Neural cell (in vitro differentiated cells): ENCODE results near the gene ZNF431. TPM values are rescaled to one million over a fixed set of nuclear protein-coding genes. Genes with fewer than 3 reads are reported as not detected.

Experiments used
- H2AFZ ChIP-seq: fragments of 200-600, 300-800 bp; sonication (generic), shearing (Covaris generic); 2 replicates; pipeline ENCODE4 v1.6.0; 2014; ENCODE audit warnings: low read depth, mild to moderate bottlenecking, antibody characterized with exemption, low read length, moderate library complexity
- H3F3A ChIP-seq: fragments of 200-600 bp; shearing (Covaris generic); 2 replicates; pipeline ENCODE4 v1.6.1; 2016; ENCODE audit warnings: mild to moderate bottlenecking, moderate library complexity, mixed read lengths, antibody characterized with exemption, low read length; ENCODE audit not compliant: insufficient read depth, poor library complexity, severe bottlenecking
- H3K27ac ChIP-seq: fragments of 200-600, 300-800 bp; sonication (generic), shearing (Covaris generic); 2 replicates; pipeline ENCODE4 v1.5.1; 2014; ENCODE audit warnings: mild to moderate bottlenecking, low read length, moderate library complexity
- H3K27me3 ChIP-seq: fragments of 300-800, 200-600 bp; sonication (generic), shearing (Covaris generic); 2 replicates; pipeline ENCODE4 v1.6.0; 2014; ENCODE audit warnings: mild to moderate bottlenecking, low read depth, low read length, moderate library complexity; ENCODE audit not compliant: insufficient read depth
- H3K36me3 ChIP-seq: fragments of 300-800, 200-600 bp; sonication (generic), shearing (Covaris generic); 2 replicates; pipeline ENCODE4 v1.5.1; 2014; ENCODE audit warnings: mild to moderate bottlenecking, antibody characterized with exemption, low read length, moderate library complexity; ENCODE audit not compliant: insufficient read depth
- H3K4me2 ChIP-seq: fragments of 300-800, 200-600 bp; sonication (generic), shearing (Covaris generic); 2 replicates; pipeline ENCODE4 v1.6.0; 2014; ENCODE audit warnings: mild to moderate bottlenecking, low read length
- H3K4me3 ChIP-seq: fragments of 300-800, 200-600 bp; sonication (generic), shearing (Covaris generic); 2 replicates; pipeline ENCODE4 v1.5.1; 2014; ENCODE audit warnings: mild to moderate bottlenecking, low read length, moderate library complexity
- H3K79me2 ChIP-seq: fragments of 200-600 bp; shearing (Covaris generic); replicated peaks from 2 replicates; pipeline ENCODE4 v1.6.0; 2014; ENCODE audit warnings: mild to moderate bottlenecking, low read length, moderate library complexity; ENCODE audit not compliant: insufficient read depth
- H3K9ac ChIP-seq: fragments of 300-800, 200-600 bp; sonication (generic), shearing (Covaris generic); 2 replicates; pipeline ENCODE4 v1.6.1; 2016; ENCODE audit warnings: mild to moderate bottlenecking, low read length, mixed read lengths
- H3K9me2 ChIP-seq: fragments of 200-600 bp; shearing (Covaris generic); 2 replicates; pipeline ENCODE4 v1.6.1; 2016; ENCODE audit warnings: mild to moderate bottlenecking, low read length, mixed read lengths; ENCODE audit not compliant: insufficient read depth
- H3K9me3 ChIP-seq: fragments of 200-600, 300-800 bp; sonication (generic), shearing (Covaris generic); 2 replicates; pipeline ENCODE4 v1.6.1; 2016; ENCODE audit warnings: mild to moderate bottlenecking, mixed run types, low read length, moderate library complexity, mixed read lengths
- H4K20me1 ChIP-seq: fragments of 200-600 bp; shearing (Covaris generic); 2 replicates; pipeline ENCODE4 v1.6.1; 2016; ENCODE audit warnings: mild to moderate bottlenecking, mixed run types; ENCODE audit not compliant: insufficient read depth
- EP300 ChIP-seq: fragments of 450-650 bp; conservative IDR thresholded peaks from 2 replicates; pipeline ENCODE4 v1.6.1; 2014; ENCODE audit warnings: antibody characterized with exemption, mild to moderate bottlenecking, moderate library complexity; ENCODE audit not compliant: poor library complexity, severe bottlenecking
- EZH2 ChIP-seq: fragments of 200-600, 300-800 bp; shearing (Covaris generic), sonication (generic); IDR thresholded peaks from 2 replicates; pipeline ENCODE4 v1.6.1; 2014; ENCODE audit warnings: antibody characterized with exemption, low read length, borderline replicate concordance, mild to moderate bottlenecking; ENCODE audit not compliant: insufficient read depth, poor library complexity, severe bottlenecking
- MXI1 ChIP-seq: fragments of 450-650 bp; conservative IDR thresholded peaks from 2 replicates; pipeline ENCODE4 v1.6.1; 2014; ENCODE audit warnings: antibody characterized with exemption, mild to moderate bottlenecking; ENCODE audit not compliant: poor library complexity, severe bottlenecking
- POLR2AphosphoS5 ChIP-seq: IDR thresholded peaks from 2 replicates; pipeline ENCODE4 v1.6.1; 2012
- RAD21 ChIP-seq: fragments of 450-650 bp; conservative IDR thresholded peaks from 2 replicates; pipeline ENCODE4 v1.6.1; 2014; ENCODE audit warnings: antibody characterized with exemption, mild to moderate bottlenecking, moderate library complexity
- SMC3 ChIP-seq: fragments of 450-650 bp; conservative IDR thresholded peaks from 2 replicates; pipeline ENCODE4 v1.6.1; 2014; ENCODE audit warnings: antibody characterized with exemption, mild to moderate bottlenecking, moderate library complexity; ENCODE audit not compliant: poor library complexity
- TAF1 ChIP-seq: IDR thresholded peaks from 2 replicates; pipeline ENCODE4 v1.6.1; 2012; ENCODE audit warnings: low read depth
- polyA plus RNA-seq: library from polyadenylated mRNA; depleted of rRNA; stranded (reverse); fragments of >200 nt; gene quantifications from 2 replicates; pipeline ENCODE4 v1.2.3, GENCODE V29; 2014
- TF ChIP-seq, protein P1 (sequence below): fragments of 450-650 bp; IDR thresholded peaks from 2 replicates; pipeline ENCODE4 v1.5.1; 2014; ENCODE audit warnings: antibody characterized with exemption, mild to moderate bottlenecking, moderate library complexity; ENCODE audit not compliant: poor library complexity, severe bottlenecking
- TF ChIP-seq, protein P2 (sequence below): IDR thresholded peaks from 2 replicates; pipeline ENCODE4 v1.6.1; 2012; ENCODE audit warnings: borderline replicate concordance

Gene ZNF431
- polyA plus RNA-seq, 1 donor from 2014 or later = 16.3 TPM

DNA sequence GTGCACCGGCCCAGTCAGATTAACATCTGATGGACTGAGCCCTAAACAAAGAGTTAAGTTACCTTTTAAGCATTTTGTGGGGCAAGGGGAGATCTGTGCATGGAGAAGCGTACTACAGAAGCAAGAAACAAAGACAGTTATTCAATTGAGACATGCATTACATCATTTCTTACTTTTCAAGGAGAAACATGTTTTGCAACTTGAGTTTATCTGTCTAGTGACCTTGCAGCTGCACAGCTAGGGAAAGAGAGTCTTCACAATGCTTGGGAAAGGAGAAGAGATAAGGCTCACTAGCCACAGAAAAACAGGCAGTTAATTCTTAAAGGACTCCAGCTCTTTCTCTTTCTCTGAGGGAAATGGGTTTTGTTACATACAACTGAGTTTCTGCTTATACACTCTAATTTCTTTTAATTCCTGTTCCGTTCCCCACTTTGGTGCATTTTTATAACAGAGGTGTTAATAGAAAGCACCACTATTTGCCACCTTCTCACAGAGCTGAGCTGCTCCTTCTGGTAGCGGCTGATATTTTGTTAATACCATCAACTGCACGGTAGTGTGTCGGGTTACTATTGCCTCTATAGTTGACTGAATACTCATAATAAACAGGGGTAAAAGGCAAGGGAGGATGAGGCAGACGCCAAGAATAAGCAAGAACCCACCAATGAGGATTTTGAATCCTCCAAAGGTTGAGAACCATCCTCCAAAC is 55.9 kb downstream of the ZNF431 start:
- H2AFZ ChIP-seq = no peak overlapping the region
- H4K20me1 ChIP-seq = no peaks in the 10 kb centered on the region
- no peaks in the 10 kb centered on the region for H3K9me2 ChIP-seq
- no peaks in the 10 kb centered on the region for H3K36me3 ChIP-seq
- TF ChIP-seq, protein P1, sequence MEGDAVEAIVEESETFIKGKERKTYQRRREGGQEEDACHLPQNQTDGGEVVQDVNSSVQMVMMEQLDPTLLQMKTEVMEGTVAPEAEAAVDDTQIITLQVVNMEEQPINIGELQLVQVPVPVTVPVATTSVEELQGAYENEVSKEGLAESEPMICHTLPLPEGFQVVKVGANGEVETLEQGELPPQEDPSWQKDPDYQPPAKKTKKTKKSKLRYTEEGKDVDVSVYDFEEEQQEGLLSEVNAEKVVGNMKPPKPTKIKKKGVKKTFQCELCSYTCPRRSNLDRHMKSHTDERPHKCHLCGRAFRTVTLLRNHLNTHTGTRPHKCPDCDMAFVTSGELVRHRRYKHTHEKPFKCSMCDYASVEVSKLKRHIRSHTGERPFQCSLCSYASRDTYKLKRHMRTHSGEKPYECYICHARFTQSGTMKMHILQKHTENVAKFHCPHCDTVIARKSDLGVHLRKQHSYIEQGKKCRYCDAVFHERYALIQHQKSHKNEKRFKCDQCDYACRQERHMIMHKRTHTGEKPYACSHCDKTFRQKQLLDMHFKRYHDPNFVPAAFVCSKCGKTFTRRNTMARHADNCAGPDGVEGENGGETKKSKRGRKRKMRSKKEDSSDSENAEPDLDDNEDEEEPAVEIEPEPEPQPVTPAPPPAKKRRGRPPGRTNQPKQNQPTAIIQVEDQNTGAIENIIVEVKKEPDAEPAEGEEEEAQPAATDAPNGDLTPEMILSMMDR = no peak
- TF ChIP-seq EP300 = no peak
- TF ChIP-seq EZH2 = no peak
- TF ChIP-seq, protein P2, sequence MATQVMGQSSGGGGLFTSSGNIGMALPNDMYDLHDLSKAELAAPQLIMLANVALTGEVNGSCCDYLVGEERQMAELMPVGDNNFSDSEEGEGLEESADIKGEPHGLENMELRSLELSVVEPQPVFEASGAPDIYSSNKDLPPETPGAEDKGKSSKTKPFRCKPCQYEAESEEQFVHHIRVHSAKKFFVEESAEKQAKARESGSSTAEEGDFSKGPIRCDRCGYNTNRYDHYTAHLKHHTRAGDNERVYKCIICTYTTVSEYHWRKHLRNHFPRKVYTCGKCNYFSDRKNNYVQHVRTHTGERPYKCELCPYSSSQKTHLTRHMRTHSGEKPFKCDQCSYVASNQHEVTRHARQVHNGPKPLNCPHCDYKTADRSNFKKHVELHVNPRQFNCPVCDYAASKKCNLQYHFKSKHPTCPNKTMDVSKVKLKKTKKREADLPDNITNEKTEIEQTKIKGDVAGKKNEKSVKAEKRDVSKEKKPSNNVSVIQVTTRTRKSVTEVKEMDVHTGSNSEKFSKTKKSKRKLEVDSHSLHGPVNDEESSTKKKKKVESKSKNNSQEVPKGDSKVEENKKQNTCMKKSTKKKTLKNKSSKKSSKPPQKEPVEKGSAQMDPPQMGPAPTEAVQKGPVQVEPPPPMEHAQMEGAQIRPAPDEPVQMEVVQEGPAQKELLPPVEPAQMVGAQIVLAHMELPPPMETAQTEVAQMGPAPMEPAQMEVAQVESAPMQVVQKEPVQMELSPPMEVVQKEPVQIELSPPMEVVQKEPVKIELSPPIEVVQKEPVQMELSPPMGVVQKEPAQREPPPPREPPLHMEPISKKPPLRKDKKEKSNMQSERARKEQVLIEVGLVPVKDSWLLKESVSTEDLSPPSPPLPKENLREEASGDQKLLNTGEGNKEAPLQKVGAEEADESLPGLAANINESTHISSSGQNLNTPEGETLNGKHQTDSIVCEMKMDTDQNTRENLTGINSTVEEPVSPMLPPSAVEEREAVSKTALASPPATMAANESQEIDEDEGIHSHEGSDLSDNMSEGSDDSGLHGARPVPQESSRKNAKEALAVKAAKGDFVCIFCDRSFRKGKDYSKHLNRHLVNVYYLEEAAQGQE = no peak
- no peak for TF ChIP-seq POLR2AphosphoS5
- no peak for TF ChIP-seq RAD21
- no peak for TF ChIP-seq TAF1
- TF ChIP-seq MXI1 = no peak
- H3K4me2 ChIP-seq = no peak overlapping the region
- no peaks in the 10 kb centered on the region for H3K9me3 ChIP-seq
- no peak overlapping the region for H3K4me3 ChIP-seq
- H3F3A ChIP-seq = no peaks in the 10 kb centered on the region
- H3K27ac ChIP-seq = no peak overlapping the region
- no peaks in the 10 kb centered on the region for H3K27me3 ChIP-seq
- H3K9ac ChIP-seq = no peak overlapping the region
- no peaks in the 10 kb centered on the region for H3K79me2 ChIP-seq

DNA sequence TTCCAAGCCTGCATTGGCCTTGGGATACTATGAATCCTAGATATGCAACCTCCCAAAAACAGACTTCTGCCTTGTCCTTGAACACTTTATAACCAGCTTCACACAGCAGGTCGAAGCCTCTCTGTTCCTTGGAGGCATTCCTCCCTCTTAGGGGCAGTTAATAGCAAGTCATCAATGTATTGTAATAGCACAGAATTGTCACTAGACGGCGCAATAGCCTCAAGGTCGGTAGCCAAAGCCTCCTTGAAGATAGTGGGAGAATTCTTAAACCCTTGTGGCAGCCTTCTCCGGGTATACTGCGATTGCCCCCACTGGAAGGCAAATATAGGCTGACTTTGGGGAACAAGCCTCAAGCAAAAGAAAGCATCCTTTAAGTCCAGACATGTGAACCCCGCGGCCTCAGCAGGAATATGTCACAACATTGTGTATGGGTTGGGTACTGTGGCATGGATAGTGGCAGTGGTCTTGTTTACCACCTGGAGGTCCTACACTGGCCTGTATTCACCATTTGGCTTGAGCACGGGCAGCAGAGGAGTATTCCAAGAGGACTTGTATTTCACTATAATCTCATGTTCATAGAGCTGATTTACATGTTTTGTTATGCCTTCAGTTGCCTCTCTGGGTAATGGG is 61.1 kb downstream of the ZNF431 start:
- Histone ChIP-seq H2AFZ (no peak overlapping the region), H4K20me1 (no peaks in the 10 kb centered on the region), H3K4me3 (no peak overlapping the region), H3K9me2 (no peaks in the 10 kb centered on the region), H3F3A (no peaks in the 10 kb centered on the region), H3K27ac (no peak overlapping the region), H3K36me3 (no peaks in the 10 kb centered on the region), H3K4me2 (no peak overlapping the region), H3K9ac (no peak overlapping the region), H3K27me3 (no peaks in the 10 kb centered on the region), H3K79me2 (no peaks in the 10 kb centered on the region), H3K9me3 (no peaks in the 10 kb centered on the region)
- TF ChIP-seq, protein P2 = no peak
- TF ChIP-seq EZH2 (no peak), SMC3 (no peak), POLR2AphosphoS5 (no peak), TAF1 (no peak), EP300 (no peak), RAD21 (no peak), MXI1 (no peak)
- TF ChIP-seq, protein P1 = no peak
